ENCODE data around the gene E2F7. TPM values are rescaled to one million over a fixed set of nuclear protein-coding genes. Genes with fewer than 3 reads are reported as not detected.

E2F7 gene
- total and polyA plus RNA-seq, 2 of the 8 experiments (the other 6 are each of a cell fraction or from before 2014, with no cell fraction given), result 8.8 to 18.5 TPM

DNA sequence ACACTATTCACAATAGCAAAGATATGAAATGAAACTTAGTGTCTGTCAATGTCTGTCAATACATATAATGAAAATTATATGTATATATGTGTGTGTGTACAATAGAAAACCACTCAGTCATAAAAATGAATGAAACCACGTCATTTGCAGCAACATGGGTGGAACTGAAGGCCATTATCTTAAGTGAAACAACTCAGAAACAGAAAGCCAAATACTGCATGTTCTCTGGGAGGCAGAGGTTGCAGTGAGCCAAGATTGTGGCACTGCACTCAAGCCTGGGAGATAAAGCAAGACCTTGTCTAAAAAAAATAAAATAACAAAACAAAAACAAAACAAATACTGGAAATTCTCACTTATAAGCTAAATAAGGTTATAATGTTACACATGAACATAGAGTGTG, 16.7 kb upstream of the E2F7 start:
- Histone ChIP-seq H3K23ac (ENCODE audit: insufficient read length) (no peak overlapping the region), H3K9me3 (ENCODE audit: insufficient read depth in 2 of 2, low read depth in 1 of 2, low read length in 1 of 2) (no peaks in the 10 kb centered on the region), H3K9ac (replicated peaks in 1 of 4; ENCODE audit: extremely low read depth in 1 of 4, low read depth in 3 of 4, low read length in 3 of 4) (no peak overlapping the region), H3K18ac (ENCODE audit: extremely low read depth, low read length) (no peak overlapping the region), H3K36me3 (ENCODE audit: control insufficient read depth in 2 of 4, insufficient read depth in 4 of 4, low read length in 3 of 4) (no peaks in the 10 kb centered on the region), H2BK20ac (ENCODE audit: low read length) (no peak overlapping the region), H2BK120ac (replicated peaks; ENCODE audit: low read depth, low read length) (no peak overlapping the region), H3K56ac (replicated peaks; ENCODE audit: insufficient read length, low read depth, low read length) (no peak overlapping the region), H3K4me3 (ENCODE audit: extremely low read depth in 1 of 4, insufficient read depth in 2 of 4, low read depth in 3 of 4, low read length in 4 of 4) (no peak overlapping the region), H3K79me1 (ENCODE audit: low read depth, low read length) (no peaks in the 10 kb centered on the region), H2AFZ (ENCODE audit: low read length) (no peak overlapping the region), H2BK5ac (ENCODE audit: low read depth, low read length) (no peak overlapping the region), H3K27me3 (replicated peaks in 1 of 4; ENCODE audit: control insufficient read depth in 3 of 4, extremely low read depth in 1 of 4, insufficient read depth in 3 of 4, low read length in 3 of 4) (no peaks in the 10 kb centered on the region), H3K4me2 (ENCODE audit: insufficient read depth in 1 of 2, low read depth in 2 of 2, low read length in 2 of 2) (no peak overlapping the region), H3K4me1 (replicated peaks in 1 of 4; ENCODE audit: control insufficient read depth in 3 of 4, insufficient read depth in 4 of 4, low read length in 3 of 4) (no peaks in the 10 kb centered on the region), H4K20me1 (replicated peaks in 1 of 2; ENCODE audit: control insufficient read depth in 1 of 2, insufficient read depth in 2 of 2, low read length in 2 of 2) (no peaks in the 10 kb centered on the region), H4K5ac (ENCODE audit: insufficient read length, low read depth, low read length) (no peak overlapping the region), H2BK15ac (ENCODE audit: low read length) (no peak overlapping the region), H3K14ac (ENCODE audit: insufficient read length) (no peak overlapping the region), H4K91ac (replicated peaks; ENCODE audit: insufficient read length, low read length) (no peak overlapping the region), H4K8ac (ENCODE audit: extremely low read depth, insufficient read depth, low read length) (no peak overlapping the region), H3K4ac (replicated peaks; ENCODE audit: insufficient read length, low read depth, low read length) (no peak overlapping the region), H3K27ac (ENCODE audit: low read depth, low read length) (no peak overlapping the region), H3K79me2 (ENCODE audit: control insufficient read depth in 1 of 2, insufficient read depth in 2 of 2, low read length in 2 of 2) (no peaks in the 10 kb centered on the region), H3K23me2 (ENCODE audit: low read depth, low read length) (no peaks in the 10 kb centered on the region), H2BK12ac (ENCODE audit: low read depth, low read length) (no peak overlapping the region), H2AK5ac (ENCODE audit: low read depth, low read length) (no peak overlapping the region)
- ChIA-PET POLR2A (ENCODE audit: partially characterized antibody) (no interaction called here), CTCF (ENCODE audit: partially characterized antibody) (no interaction called here)
- 92% methylated on average over 1 of the region's 1 CpG; no CpG with 5 or more reads in 1 of the 2 experiments for WGBS, 2 experiments (ENCODE audit: extremely low coverage in 1 of 2, insufficient coverage in 1 of 2, insufficient read length in 1 of 2, insufficient replicate concordance in 2 of 2, low coverage in 1 of 2, low lambda C conversion rate in 2 of 2, missing lambda C conversion rate in 1 of 2)
- FAIRE-seq, result no peak
- no peak for DNase-seq (ENCODE audit: low read depth in 1 of 2, low spot score in 2 of 2)
- TF ChIP-seq CTBP2 (IDR thresholded peaks at IDR 0.05; ENCODE audit: borderline replicate concordance, insufficient read depth, insufficient read length, low read length) (no peak), SP2 (IDR thresholded peaks at IDR 0.05; ENCODE audit: low read length) (no peak), RXRA (IDR thresholded peaks at IDR 0.05; ENCODE audit: insufficient read depth, low read depth, low read length) (no peak), YY1 (IDR thresholded peaks at IDR 0.05; ENCODE audit: low read depth, low read length) (no peak), EP300 (IDR thresholded peaks at IDR 0.05; ENCODE audit: borderline replicate concordance in 1 of 2, low read depth in 2 of 2, low read length in 2 of 2) (no peak), KDM4A (IDR thresholded peaks at IDR 0.05; ENCODE audit: low read depth, low read length, severe bottlenecking) (no peak), HDAC6 (IDR thresholded peaks at IDR 0.05; ENCODE audit: low read depth, low read length) (no peak), ZNF274 (IDR thresholded peaks at IDR 0.05; ENCODE audit: borderline replicate concordance, extremely low read depth, low read length) (no peak), JUN (IDR thresholded peaks at IDR 0.05; ENCODE audit: low read depth, low read length) (no peak), SP1 (IDR thresholded peaks at IDR 0.05; ENCODE audit: low read depth, low read length) (no peak), ASH2L (IDR thresholded peaks at IDR 0.05; ENCODE audit: low read length) (no peak), CBX5 (IDR thresholded peaks at IDR 0.05; ENCODE audit: low read depth, low read length) (no peak), TEAD4 (IDR thresholded peaks at IDR 0.05; ENCODE audit: low read depth, low read length) (no peak)
- TF ChIP-seq, protein P1, sequence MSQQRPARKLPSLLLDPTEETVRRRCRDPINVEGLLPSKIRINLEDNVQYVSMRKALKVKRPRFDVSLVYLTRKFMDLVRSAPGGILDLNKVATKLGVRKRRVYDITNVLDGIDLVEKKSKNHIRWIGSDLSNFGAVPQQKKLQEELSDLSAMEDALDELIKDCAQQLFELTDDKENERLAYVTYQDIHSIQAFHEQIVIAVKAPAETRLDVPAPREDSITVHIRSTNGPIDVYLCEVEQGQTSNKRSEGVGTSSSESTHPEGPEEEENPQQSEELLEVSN (IDR thresholded peaks at IDR 0.05), result no peak
- TF ChIP-seq, protein P2, sequence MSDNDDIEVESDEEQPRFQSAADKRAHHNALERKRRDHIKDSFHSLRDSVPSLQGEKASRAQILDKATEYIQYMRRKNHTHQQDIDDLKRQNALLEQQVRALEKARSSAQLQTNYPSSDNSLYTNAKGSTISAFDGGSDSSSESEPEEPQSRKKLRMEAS (IDR thresholded peaks at IDR 0.05), result no peak

Measured in H1 (cell line).